Cardiac fibroblast (primary cell): ENCODE measurements around the gene PTAFR.

Source experiments
- DNase-seq, 2 donors: peaks; one replicate each; pipeline versions ENCODE4 v3.0.0 to v3.0.0-alpha.2; 2010; ENCODE audit warnings: low read depth in 2 of 2
- H3K4me3 ChIP-seq, 2 donors: replicated peaks in 1 of 2; 1 replicate in 1 of 2; 2 replicates in 1 of 2; pipeline ENCODE4 v1.5.1; 2011; ENCODE audit warnings: low read depth in 2 of 2, low read length in 2 of 2, mild to moderate bottlenecking in 2 of 2, moderate library complexity in 1 of 2
- CTCF ChIP-seq: IDR thresholded peaks from one replicate; pipeline ENCODE4 v1.5.1; 2011; ENCODE audit warnings: low read depth, mild to moderate bottlenecking, low read length, inconsistent platforms

PTAFR gene

GRCh38 chr1:28162151-28162550 lies 14.3 kb downstream of the PTAFR start:
- H3K4me3 ChIP-seq = no peak overlapping the region
- TF ChIP-seq CTCF = no peak
- no peak for DNase-seq

- no peak for TF ChIP-seq CTCF
- no peak for DNase-seq
- H3K4me3 ChIP-seq = no peak overlapping the region
Observed at GRCh38 chr1:28161751-28162150, 14.7 kb downstream of the PTAFR start.

GRCh38 chr1:28160782-28161266 lies 15.7 kb downstream of the PTAFR start:
- no peak overlapping the region for H3K4me3 ChIP-seq
- no peak for TF ChIP-seq CTCF
- DNase-seq = peak; percentile 95 to 96

- TF ChIP-seq CTCF = no peak
- DNase-seq = no peak
- H3K4me3 ChIP-seq = no peak overlapping the region
Observed at GRCh38 chr1:28159680-28160079, 16.8 kb downstream of the PTAFR start.

GRCh38 chr1:28159243-28159642 lies 17.2 kb downstream of the PTAFR start:
- TF ChIP-seq CTCF = no peak
- H3K4me3 ChIP-seq = no peak overlapping the region
- DNase-seq = no peak

GRCh38 chr1:28157894-28158293 lies 18.6 kb downstream of the PTAFR start:
- TF ChIP-seq CTCF = no peak
- no peak for DNase-seq
- no peak overlapping the region for H3K4me3 ChIP-seq

GRCh38 chr1:28156821-28157220 lies 19.7 kb downstream of the PTAFR start:
- no peak overlapping the region for H3K4me3 ChIP-seq
- peak in 1 of 2 donors; percentile 13 for DNase-seq
- TF ChIP-seq CTCF = no peak
